Right kidney (tissue), 1 donor: Measurements from ENCODE around the gene TPRG1L.

Experiments used
- DNase-seq: peaks from one replicate; pipeline ENCODE4 v3.0.0-alpha.2; 2016

The TPRG1L gene

GRCh38 chr1:3678361-3679097 is 53.7 kb downstream of the TPRG1L start:
- no peak for DNase-seq

- DNase-seq, result no peak
Observed at GRCh38 chr1:3679098-3679555, 54.3 kb downstream of the TPRG1L start.
